Measurements from ENCODE around the gene MAP3K2.
A peak's percentile ranks its signal among the peaks of the same experiment; 100 is the strongest.

Gene MAP3K2

DNA sequence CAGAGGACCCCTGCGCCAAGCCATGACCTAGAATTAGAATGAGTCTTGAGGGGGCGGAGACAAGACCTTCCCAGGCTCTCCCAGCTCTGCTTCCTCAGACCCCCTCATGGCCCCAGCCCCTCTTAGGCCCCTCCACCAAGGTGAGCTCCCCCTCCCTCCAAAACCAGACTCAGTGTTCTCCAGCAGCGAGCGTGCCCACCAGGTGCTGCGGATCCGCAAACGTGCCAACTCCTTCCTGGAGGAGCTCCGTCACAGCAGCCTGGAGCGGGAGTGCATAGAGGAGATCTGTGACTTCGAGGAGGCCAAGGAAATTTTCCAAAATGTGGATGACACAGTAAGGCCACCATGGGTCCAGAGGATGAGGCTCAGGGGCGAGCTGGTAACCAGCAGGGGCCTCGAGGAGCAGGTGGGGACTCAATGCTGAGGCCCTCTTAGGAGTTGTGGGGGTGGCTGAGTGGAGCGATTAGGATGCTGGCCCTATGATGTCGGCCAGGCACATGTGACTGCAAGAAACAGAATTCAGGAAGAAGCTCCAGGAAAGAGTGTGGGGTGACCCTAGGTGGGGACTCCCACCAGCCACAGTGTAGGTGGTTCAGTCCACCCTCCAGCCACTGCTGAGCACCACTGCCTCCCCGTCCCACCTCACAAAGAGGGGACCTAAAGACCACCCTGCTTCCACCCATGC lies 33.5 kb upstream of the MAP3K2 start:
- peak; percentile 23 for DNase-seq (ENCODE audit: low spot score)
- in situ Hi-C loops (cut with MboI; ENCODE audit: low sequenced_read_pairs, unreplicated experiment): no loop called here
- TF ChIP-seq CTCF (IDR thresholded peaks at IDR 0.05; ENCODE audit: borderline replicate concordance, control extremely low read depth, extremely low read depth, insufficient read depth, missing control alignments): no peak

- no peak for TF ChIP-seq CTCF (IDR thresholded peaks at IDR 0.05; ENCODE audit: borderline replicate concordance, control extremely low read depth, extremely low read depth, insufficient read depth, missing control alignments)
- in situ Hi-C loops (cut with MboI; ENCODE audit: low sequenced_read_pairs, unreplicated experiment): no loop called here
- peak; percentile 32 for DNase-seq (ENCODE audit: low spot score)
Observed at GRCh38 chr2:127420039-127420864, 32.5 kb upstream of the MAP3K2 start.

- in situ Hi-C loops (cut with MboI; ENCODE audit: low sequenced_read_pairs, unreplicated experiment): no loop called here
- TF ChIP-seq CTCF (IDR thresholded peaks at IDR 0.05; ENCODE audit: borderline replicate concordance, control extremely low read depth, extremely low read depth, insufficient read depth, missing control alignments): no peak
- no peak for DNase-seq (ENCODE audit: low spot score)
Observed at GRCh38 chr2:127419448-127420038, 31.8 kb upstream of the MAP3K2 start.

DNA sequence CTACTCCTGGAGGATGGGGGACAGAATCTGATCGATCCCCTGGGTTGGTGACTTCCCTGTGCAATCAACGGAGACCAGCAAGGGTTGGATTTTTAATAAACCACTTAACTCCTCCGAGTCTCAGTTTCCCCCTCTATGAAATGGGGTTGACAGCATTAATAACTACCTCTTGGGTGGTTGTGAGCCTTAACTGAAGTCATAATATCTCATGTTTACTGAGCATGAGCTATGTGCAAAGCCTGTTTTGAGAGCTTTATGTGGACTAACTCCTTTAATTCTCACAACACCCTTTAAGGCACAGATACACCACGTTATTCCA lies 31.3 kb upstream of the MAP3K2 start:
- DNase-seq (ENCODE audit: low spot score): no peak
- in situ Hi-C loops (cut with MboI; ENCODE audit: low sequenced_read_pairs, unreplicated experiment): no loop called here
- TF ChIP-seq CTCF (IDR thresholded peaks at IDR 0.05; ENCODE audit: borderline replicate concordance, control extremely low read depth, extremely low read depth, insufficient read depth, missing control alignments): no peak

- DNase-seq (ENCODE audit: low spot score): no peak
- TF ChIP-seq CTCF (IDR thresholded peaks at IDR 0.05; ENCODE audit: borderline replicate concordance, control extremely low read depth, extremely low read depth, insufficient read depth, missing control alignments): no peak
- in situ Hi-C loops (cut with MboI; ENCODE audit: low sequenced_read_pairs, unreplicated experiment): no loop called here
Observed at GRCh38 chr2:127418300-127419111, 30.7 kb upstream of the MAP3K2 start, which contains the start of gene PROC. TSS of gene PROC (plus strand) at chr2:127418427. CDS start at chr2:127419943, 1,516 bp downstream.

DNA sequence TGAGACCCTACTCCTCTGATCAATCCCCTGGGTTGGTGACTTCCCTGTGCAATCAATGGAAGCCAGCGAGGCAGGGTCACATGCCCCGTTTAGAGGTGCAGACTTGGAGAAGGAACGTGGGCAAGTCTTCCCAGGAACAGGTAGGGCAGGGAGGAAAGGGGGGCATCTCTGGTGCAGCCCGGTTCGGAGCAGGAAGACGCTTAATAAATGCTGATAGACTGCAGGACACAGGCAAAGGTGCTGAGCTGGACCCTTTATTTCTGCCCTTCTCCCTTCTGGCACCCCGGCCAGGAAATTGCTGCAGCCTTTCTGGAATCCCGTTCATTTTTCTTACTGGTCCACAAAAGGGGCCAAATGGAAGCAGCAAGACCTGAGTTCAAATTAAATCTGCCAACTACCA lies 29.6 kb upstream of the MAP3K2 start:
- TF ChIP-seq CTCF (IDR thresholded peaks at IDR 0.05; ENCODE audit: borderline replicate concordance, control extremely low read depth, extremely low read depth, insufficient read depth, missing control alignments): no peak
- in situ Hi-C loops (cut with MboI; ENCODE audit: low sequenced_read_pairs, unreplicated experiment): no loop called here
- no peak for DNase-seq (ENCODE audit: low spot score)
